GM10266 (cell line): Measurements from ENCODE around the gene EYS.
A peak's percentile ranks its signal among the peaks of the same experiment; 100 is the strongest.

Source experiments
- DNase-seq: peaks from one replicate; pipeline ENCODE4 v3.0.0; 2012; ENCODE audit errors: extremely low spot score
- TF ChIP-seq, protein P1 (sequence below): IDR thresholded peaks from 2 replicates; pipeline ENCODE4 v1.5.1; 2012; ENCODE audit warnings: mild to moderate bottlenecking, low read depth; ENCODE audit not compliant: control insufficient read depth, insufficient read depth; ENCODE audit errors: missing control alignments

The EYS gene

DNA sequence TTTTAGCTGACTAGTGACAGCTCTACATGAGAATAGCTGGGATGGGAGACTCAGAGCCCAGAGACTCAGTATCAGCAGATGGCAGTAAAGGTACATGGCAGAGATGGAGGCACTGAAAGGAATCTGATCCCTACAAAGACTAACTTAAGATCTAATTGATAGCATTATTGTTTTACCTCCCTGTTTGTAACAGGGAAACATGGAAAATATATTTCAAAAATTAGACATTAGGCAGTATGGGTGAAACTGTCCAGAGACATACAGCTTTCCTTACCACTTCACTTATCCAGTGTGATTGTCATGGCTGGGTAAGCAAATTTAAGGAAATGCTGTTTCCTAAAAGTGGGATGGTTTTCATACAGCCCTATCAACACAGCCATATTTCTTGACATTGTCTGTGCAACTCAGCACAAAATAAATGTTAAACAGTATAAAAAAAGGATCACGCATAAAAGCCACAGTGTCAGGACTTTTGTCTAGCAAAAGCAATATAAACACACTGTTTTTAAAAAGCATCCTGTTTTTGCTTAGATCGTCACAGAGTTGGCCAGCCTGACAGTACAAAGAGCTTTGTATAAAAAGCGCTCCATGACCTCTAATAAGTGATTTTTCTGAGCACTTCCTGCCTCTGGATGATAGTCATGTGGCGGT, 1694.5 kb downstream of the EYS start:
- TF ChIP-seq, protein P1, sequence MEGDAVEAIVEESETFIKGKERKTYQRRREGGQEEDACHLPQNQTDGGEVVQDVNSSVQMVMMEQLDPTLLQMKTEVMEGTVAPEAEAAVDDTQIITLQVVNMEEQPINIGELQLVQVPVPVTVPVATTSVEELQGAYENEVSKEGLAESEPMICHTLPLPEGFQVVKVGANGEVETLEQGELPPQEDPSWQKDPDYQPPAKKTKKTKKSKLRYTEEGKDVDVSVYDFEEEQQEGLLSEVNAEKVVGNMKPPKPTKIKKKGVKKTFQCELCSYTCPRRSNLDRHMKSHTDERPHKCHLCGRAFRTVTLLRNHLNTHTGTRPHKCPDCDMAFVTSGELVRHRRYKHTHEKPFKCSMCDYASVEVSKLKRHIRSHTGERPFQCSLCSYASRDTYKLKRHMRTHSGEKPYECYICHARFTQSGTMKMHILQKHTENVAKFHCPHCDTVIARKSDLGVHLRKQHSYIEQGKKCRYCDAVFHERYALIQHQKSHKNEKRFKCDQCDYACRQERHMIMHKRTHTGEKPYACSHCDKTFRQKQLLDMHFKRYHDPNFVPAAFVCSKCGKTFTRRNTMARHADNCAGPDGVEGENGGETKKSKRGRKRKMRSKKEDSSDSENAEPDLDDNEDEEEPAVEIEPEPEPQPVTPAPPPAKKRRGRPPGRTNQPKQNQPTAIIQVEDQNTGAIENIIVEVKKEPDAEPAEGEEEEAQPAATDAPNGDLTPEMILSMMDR: peak; percentile 66
- DNase-seq: no peak

DNA sequence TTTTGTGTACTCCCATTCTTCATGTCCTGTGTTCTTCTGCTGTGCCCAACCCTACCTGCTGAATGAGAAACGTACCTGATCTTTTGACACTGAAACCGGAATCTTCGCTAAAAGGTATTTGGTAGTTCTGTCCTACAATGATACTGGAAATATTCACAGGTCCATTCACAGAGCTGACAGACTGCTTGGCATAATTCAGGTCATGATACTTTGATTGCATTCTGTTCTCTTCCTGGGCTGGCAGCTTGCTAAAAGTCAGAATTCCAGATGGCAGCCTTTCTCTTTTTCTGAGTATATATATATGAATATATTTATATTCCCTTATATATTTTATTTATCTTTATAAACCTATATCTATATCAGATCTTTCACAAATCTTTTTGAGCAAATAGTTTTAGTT, 1696.4 kb downstream of the EYS start:
- no peak for DNase-seq

DNA sequence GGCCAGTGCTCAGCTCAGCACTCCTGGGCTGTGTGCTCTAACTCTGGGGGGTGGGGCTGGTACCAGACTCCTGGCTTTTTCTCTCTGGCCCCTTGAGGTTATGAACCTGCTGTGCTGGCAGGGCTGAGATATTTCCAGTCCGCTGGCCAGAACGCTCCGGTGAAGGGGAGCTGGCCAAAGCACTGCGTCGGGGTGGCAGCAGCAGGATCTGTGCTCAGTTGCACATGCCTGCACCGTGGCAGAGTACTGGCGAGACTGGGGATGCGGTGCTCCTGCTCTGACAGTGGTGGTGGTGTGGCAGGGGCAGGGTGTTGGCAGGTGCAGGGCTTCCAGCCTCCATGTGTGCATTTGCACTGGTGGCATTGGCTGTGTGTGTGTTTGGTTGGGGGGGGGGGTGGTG, 1697.0 kb downstream of the EYS start:
- TF ChIP-seq, protein P1: no peak
- no peak for DNase-seq

More for the DNA sequence above, 1696.4 kb downstream of the EYS start:
- TF ChIP-seq, protein P1: no peak

DNA sequence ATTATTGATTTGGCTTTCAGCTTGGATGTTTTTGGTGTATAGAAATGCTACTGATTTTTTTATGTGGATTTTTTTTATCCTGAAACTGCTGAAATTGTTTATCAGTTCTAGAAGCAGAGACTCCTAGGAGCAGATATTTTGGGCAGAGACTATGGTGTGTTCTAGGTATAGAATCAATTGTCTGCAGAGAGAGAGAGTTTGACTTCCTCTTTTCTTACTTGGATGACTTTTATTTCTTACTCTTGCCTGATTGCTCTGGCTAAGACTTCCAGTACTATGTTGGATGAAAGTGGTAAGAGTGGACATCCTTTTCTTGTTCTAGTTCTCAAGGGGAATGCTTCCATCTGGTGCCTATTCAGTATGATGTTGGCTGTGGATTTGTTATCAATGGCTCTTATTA, 1700.8 kb downstream of the EYS start:
- no peak for DNase-seq
- TF ChIP-seq, protein P1: no peak

DNA sequence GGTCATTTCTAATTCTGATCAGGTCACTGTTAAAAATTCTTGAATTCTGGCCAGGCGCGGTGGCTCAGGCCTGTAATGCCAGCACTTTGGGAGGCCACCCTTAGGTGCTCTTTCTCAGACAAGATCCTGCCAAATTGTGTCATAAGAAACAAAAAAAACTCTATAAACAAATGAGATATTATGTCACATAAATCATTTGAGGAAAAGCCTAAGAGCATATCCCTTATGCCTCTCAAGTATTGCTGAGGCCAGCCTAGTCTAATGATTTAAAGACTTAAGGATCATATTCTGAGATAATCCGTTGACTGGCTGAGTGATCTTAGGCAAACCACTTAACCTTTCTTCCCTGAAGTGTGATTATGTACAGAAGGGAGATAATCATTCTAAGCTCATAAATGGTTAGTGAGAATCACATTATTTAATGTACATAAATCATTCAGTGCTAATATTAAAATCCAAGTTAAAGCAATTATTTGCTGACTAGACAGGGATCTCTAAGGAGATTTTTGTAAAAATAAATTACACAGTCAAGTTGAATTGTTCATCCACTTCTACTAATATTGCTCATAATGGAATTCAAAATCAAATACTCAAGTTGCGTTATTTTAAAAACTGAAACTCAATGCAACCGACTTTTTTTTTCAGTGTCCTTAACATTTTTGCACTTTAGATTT, 1706.1 kb downstream of the EYS start:
- no peak for DNase-seq
- TF ChIP-seq, protein P1: no peak

DNA sequence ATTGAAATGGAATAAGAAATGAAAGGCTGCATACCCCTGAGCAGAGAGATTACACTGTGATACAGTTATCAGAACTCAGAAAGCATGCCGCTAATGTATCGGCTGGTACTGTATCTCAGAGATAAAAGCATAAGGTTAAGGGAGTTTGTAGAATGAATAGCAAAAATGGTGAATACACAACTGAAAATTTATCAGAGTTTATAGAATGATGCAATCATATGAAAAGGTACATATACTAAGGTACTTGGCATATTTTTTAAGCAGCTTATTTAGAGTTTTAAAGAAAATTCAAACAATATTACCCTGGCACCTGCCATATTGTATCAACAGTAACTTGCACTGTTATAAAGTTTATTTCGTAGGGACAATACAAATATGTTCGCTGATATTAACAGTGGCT, 1707.4 kb downstream of the EYS start:
- TF ChIP-seq, protein P1: no peak
- DNase-seq: no peak

DNA sequence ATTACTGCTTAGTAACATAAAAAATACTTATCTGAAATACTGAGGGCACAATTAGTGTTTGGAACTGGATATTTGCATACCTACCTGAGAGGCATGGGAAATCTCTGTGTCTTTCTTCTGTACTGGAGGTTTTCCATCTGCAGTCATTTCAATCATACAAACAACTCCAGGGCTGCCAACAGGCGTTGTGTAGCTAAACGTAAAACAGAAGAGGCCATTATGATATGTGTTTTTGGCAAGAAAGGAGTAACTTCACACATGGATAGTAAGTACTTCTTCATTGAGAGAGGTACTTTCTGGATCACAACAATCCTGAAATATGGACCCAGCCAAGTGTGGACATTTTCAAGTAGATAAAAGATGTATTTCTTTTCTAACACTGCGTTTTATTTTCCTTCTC, 1708.0 kb downstream of the EYS start:
- no peak for DNase-seq
- TF ChIP-seq, protein P1: no peak
